Astrocyte of the cerebellum (primary cell): ENCODE measurements around the gene OR52W1.

ENCODE experiments used
- DNase-seq: peaks from one replicate; pipeline ENCODE4 v3.0.0-alpha.2; 2011; ENCODE audit warnings: low read depth
- H3K4me3 ChIP-seq: 2 replicates; pipeline ENCODE4 v1.5.1; 2011; ENCODE audit warnings: mild to moderate bottlenecking, low read depth, low read length, moderate library complexity
- CTCF ChIP-seq: IDR thresholded peaks from 2 replicates; pipeline ENCODE4 v1.5.1; 2012; ENCODE audit warnings: low read length, low read depth, moderate library complexity, mild to moderate bottlenecking; ENCODE audit errors: missing control alignments
- in situ Hi-C: cut with HindIII; loops from 2 replicates; pipeline ENCODE4 v1.10.0; 2017; ENCODE audit warnings: low sequenced_read_pairs

The OR52W1 gene

DNA sequence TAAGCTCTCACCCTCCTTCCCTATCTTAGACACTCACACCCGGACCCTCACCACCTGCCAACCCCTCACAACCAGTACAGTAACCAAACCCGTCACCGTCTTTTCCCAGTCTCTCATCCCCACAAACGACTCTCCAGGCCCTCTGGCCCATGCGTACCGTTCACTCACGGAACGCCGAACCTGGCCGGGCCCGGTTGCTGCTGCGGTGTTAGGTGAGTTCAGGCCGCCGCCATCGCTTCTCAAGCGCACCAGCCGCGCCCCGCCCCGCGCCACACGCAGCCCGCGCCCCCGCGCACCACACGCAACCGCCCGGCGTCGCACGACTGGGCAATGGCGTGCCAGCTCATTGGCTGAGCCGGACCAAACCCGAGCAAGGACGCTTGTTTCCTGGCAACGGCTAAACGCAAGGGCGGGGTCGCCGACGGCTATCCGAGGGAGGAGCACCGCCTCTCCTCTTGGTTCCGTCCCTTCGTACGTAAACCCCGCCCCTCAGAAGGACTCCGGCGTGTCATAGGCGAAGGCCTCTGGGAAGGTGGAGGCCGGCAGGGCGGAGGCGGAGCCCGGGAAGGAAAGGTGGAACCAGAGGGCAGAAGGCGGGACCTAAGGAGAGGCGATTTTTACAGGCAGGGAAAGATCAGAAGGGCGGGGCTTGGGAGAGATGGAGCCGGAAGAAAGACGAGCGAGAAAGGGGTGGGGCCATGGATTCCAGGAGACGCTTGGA, 35.5 kb downstream of the OR52W1 start, which contains the start of gene FHIP1B:
Gene FHIP1B (minus strand): TSS at position 250 of the 721 bp plus-strand sequence. CDS start 10,120 bp downstream, outside the sequence.
- peak; percentile 99 for DNase-seq
- H3K4me3 ChIP-seq: peak within 1 kb of the TSS; percentile 98
- in situ Hi-C loops: no loop called here
- no peak for TF ChIP-seq CTCF

GRCh38 chr11:6237266-6237665, 38.2 kb downstream of the OR52W1 start:
- in situ Hi-C loops: no loop called here
- no peak for TF ChIP-seq CTCF
- no peak for DNase-seq
- no peak overlapping the region for H3K4me3 ChIP-seq

- TF ChIP-seq CTCF: no peak
- DNase-seq: no peak
- in situ Hi-C loops: no loop called here
- no peak overlapping the region for H3K4me3 ChIP-seq
Measured at GRCh38 chr11:6237761-6238302, 38.8 kb downstream of the OR52W1 start.

DNA sequence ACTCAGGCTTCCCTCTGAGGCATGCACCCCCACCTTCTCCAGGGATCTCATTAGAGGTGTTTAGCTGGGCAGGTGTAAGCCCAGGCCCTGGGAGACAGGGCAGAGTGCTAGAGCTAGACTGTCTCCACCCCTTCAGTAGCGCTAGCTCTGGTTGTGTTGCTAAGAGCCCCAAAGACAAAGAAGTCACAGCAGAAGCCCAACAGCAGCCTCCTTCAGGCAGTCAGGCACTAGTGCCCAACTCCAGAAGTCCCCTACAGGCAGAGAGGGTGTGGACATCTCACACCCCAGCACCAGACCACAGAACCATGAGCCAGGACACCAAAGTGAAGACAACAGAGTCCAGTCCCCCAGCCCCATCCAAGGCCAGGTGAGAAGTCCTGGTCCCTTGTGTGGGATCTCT, 39.9 kb downstream of the OR52W1 start, which contains the start of gene CNGA4:
Gene CNGA4 (plus strand): TSS at position 188 of the 400 bp plus-strand sequence. CDS start 118 bp downstream, at position 306.
- DNase-seq: no peak
- H3K4me3 ChIP-seq: no peak within 1 kb of the TSS
- no peak for TF ChIP-seq CTCF
- in situ Hi-C loops: no loop called here

- in situ Hi-C loops: no loop called here
- H3K4me3 ChIP-seq: no peak overlapping the region
- no peak for DNase-seq
- no peak for TF ChIP-seq CTCF
Measured at GRCh38 chr11:6240139-6240538, 41.1 kb downstream of the OR52W1 start.

DNA sequence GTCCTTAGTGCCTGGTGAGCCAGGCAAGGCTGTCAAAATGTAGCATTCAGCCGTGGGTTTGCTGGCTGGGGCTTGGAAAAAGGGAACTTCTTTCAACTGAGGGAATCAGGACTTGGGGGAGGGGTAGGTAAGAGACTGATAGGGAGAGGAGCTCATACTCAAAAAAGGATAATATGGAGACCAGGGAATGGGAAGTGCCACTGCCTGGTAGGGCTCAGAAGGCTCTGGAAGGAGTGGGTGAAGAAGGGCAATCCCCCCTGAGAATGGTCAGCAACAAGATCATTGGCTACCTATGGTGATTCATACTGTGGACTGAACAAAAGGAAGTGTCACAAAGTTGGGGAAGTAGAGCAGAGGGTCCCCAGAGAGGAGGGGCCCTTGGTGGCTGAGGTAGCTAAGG, 41.8 kb downstream of the OR52W1 start:
- no peak for TF ChIP-seq CTCF
- in situ Hi-C loops: no loop called here
- no peak for DNase-seq
- no peak overlapping the region for H3K4me3 ChIP-seq
